Neural cell (in vitro differentiated cells): ENCODE measurements around the gene FUNDC2. TPM values are rescaled to one million over a fixed set of nuclear protein-coding genes. Genes with fewer than 3 reads are reported as not detected.

Source experiments
- H2AFZ ChIP-seq: fragments of 200-600, 300-800 bp; sonication (generic), shearing (Covaris generic); 2 replicates; pipeline ENCODE4 v1.6.0; 2014; ENCODE audit warnings: low read depth, mild to moderate bottlenecking, antibody characterized with exemption, low read length, moderate library complexity
- H3F3A ChIP-seq: fragments of 200-600 bp; shearing (Covaris generic); 2 replicates; pipeline ENCODE4 v1.6.1; 2016; ENCODE audit warnings: mild to moderate bottlenecking, moderate library complexity, mixed read lengths, antibody characterized with exemption, low read length; ENCODE audit not compliant: insufficient read depth, poor library complexity, severe bottlenecking
- H3K27ac ChIP-seq: fragments of 200-600, 300-800 bp; sonication (generic), shearing (Covaris generic); 2 replicates; pipeline ENCODE4 v1.5.1; 2014; ENCODE audit warnings: mild to moderate bottlenecking, low read length, moderate library complexity
- H3K27me3 ChIP-seq: fragments of 300-800, 200-600 bp; sonication (generic), shearing (Covaris generic); 2 replicates; pipeline ENCODE4 v1.6.0; 2014; ENCODE audit warnings: mild to moderate bottlenecking, low read depth, low read length, moderate library complexity; ENCODE audit not compliant: insufficient read depth
- H3K36me3 ChIP-seq: fragments of 300-800, 200-600 bp; sonication (generic), shearing (Covaris generic); 2 replicates; pipeline ENCODE4 v1.5.1; 2014; ENCODE audit warnings: mild to moderate bottlenecking, antibody characterized with exemption, low read length, moderate library complexity; ENCODE audit not compliant: insufficient read depth
- H3K4me2 ChIP-seq: fragments of 300-800, 200-600 bp; sonication (generic), shearing (Covaris generic); 2 replicates; pipeline ENCODE4 v1.6.0; 2014; ENCODE audit warnings: mild to moderate bottlenecking, low read length
- H3K4me3 ChIP-seq: fragments of 300-800, 200-600 bp; sonication (generic), shearing (Covaris generic); 2 replicates; pipeline ENCODE4 v1.5.1; 2014; ENCODE audit warnings: mild to moderate bottlenecking, low read length, moderate library complexity
- H3K79me2 ChIP-seq: fragments of 200-600 bp; shearing (Covaris generic); replicated peaks from 2 replicates; pipeline ENCODE4 v1.6.0; 2014; ENCODE audit warnings: mild to moderate bottlenecking, low read length, moderate library complexity; ENCODE audit not compliant: insufficient read depth
- H3K9ac ChIP-seq: fragments of 300-800, 200-600 bp; sonication (generic), shearing (Covaris generic); 2 replicates; pipeline ENCODE4 v1.6.1; 2016; ENCODE audit warnings: mild to moderate bottlenecking, low read length, mixed read lengths
- H3K9me2 ChIP-seq: fragments of 200-600 bp; shearing (Covaris generic); 2 replicates; pipeline ENCODE4 v1.6.1; 2016; ENCODE audit warnings: mild to moderate bottlenecking, low read length, mixed read lengths; ENCODE audit not compliant: insufficient read depth
- H3K9me3 ChIP-seq: fragments of 200-600, 300-800 bp; sonication (generic), shearing (Covaris generic); 2 replicates; pipeline ENCODE4 v1.6.1; 2016; ENCODE audit warnings: mild to moderate bottlenecking, mixed run types, low read length, moderate library complexity, mixed read lengths
- H4K20me1 ChIP-seq: fragments of 200-600 bp; shearing (Covaris generic); 2 replicates; pipeline ENCODE4 v1.6.1; 2016; ENCODE audit warnings: mild to moderate bottlenecking, mixed run types; ENCODE audit not compliant: insufficient read depth
- EP300 ChIP-seq: fragments of 450-650 bp; conservative IDR thresholded peaks from 2 replicates; pipeline ENCODE4 v1.6.1; 2014; ENCODE audit warnings: antibody characterized with exemption, mild to moderate bottlenecking, moderate library complexity; ENCODE audit not compliant: poor library complexity, severe bottlenecking
- EZH2 ChIP-seq: fragments of 200-600, 300-800 bp; shearing (Covaris generic), sonication (generic); IDR thresholded peaks from 2 replicates; pipeline ENCODE4 v1.6.1; 2014; ENCODE audit warnings: antibody characterized with exemption, low read length, borderline replicate concordance, mild to moderate bottlenecking; ENCODE audit not compliant: insufficient read depth, poor library complexity, severe bottlenecking
- MXI1 ChIP-seq: fragments of 450-650 bp; conservative IDR thresholded peaks from 2 replicates; pipeline ENCODE4 v1.6.1; 2014; ENCODE audit warnings: antibody characterized with exemption, mild to moderate bottlenecking; ENCODE audit not compliant: poor library complexity, severe bottlenecking
- POLR2AphosphoS5 ChIP-seq: IDR thresholded peaks from 2 replicates; pipeline ENCODE4 v1.6.1; 2012
- RAD21 ChIP-seq: fragments of 450-650 bp; conservative IDR thresholded peaks from 2 replicates; pipeline ENCODE4 v1.6.1; 2014; ENCODE audit warnings: antibody characterized with exemption, mild to moderate bottlenecking, moderate library complexity
- SMC3 ChIP-seq: fragments of 450-650 bp; conservative IDR thresholded peaks from 2 replicates; pipeline ENCODE4 v1.6.1; 2014; ENCODE audit warnings: antibody characterized with exemption, mild to moderate bottlenecking, moderate library complexity; ENCODE audit not compliant: poor library complexity
- TAF1 ChIP-seq: IDR thresholded peaks from 2 replicates; pipeline ENCODE4 v1.6.1; 2012; ENCODE audit warnings: low read depth
- polyA plus RNA-seq: library from polyadenylated mRNA; depleted of rRNA; stranded (reverse); fragments of >200 nt; gene quantifications from 2 replicates; pipeline ENCODE4 v1.2.3, GENCODE V29; 2014
- TF ChIP-seq, protein P1 (sequence below): IDR thresholded peaks from 2 replicates; pipeline ENCODE4 v1.6.1; 2012; ENCODE audit warnings: borderline replicate concordance
- TF ChIP-seq, protein P2 (sequence below): fragments of 450-650 bp; IDR thresholded peaks from 2 replicates; pipeline ENCODE4 v1.5.1; 2014; ENCODE audit warnings: antibody characterized with exemption, mild to moderate bottlenecking, moderate library complexity; ENCODE audit not compliant: poor library complexity, severe bottlenecking

The FUNDC2 gene
- polyA plus RNA-seq, 1 donor from 2014 or later = 139 TPM

DNA sequence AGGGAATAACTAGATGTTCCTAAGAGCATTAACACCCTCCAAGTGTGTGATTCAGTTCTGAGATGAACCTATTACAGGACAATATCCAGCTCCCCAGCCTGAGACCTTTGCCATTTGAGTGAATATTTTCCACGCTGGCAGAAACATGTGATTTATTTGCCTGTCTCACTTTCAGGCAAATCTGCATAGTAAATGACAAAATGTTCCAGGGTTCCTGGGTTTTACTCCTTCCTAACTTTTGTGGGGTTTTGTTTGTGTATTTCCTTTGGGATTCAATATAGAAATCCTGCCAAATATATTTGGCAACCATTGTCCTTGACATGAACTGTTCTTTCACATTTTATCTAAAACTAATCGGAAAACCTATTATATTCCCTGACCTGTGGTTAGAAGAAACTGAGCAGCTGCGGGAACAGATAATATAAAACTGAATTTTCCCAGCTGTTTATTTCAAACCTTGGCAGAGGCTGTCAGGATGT lies 16.6 kb upstream of the FUNDC2 start (continued):
- TF ChIP-seq, protein P1, sequence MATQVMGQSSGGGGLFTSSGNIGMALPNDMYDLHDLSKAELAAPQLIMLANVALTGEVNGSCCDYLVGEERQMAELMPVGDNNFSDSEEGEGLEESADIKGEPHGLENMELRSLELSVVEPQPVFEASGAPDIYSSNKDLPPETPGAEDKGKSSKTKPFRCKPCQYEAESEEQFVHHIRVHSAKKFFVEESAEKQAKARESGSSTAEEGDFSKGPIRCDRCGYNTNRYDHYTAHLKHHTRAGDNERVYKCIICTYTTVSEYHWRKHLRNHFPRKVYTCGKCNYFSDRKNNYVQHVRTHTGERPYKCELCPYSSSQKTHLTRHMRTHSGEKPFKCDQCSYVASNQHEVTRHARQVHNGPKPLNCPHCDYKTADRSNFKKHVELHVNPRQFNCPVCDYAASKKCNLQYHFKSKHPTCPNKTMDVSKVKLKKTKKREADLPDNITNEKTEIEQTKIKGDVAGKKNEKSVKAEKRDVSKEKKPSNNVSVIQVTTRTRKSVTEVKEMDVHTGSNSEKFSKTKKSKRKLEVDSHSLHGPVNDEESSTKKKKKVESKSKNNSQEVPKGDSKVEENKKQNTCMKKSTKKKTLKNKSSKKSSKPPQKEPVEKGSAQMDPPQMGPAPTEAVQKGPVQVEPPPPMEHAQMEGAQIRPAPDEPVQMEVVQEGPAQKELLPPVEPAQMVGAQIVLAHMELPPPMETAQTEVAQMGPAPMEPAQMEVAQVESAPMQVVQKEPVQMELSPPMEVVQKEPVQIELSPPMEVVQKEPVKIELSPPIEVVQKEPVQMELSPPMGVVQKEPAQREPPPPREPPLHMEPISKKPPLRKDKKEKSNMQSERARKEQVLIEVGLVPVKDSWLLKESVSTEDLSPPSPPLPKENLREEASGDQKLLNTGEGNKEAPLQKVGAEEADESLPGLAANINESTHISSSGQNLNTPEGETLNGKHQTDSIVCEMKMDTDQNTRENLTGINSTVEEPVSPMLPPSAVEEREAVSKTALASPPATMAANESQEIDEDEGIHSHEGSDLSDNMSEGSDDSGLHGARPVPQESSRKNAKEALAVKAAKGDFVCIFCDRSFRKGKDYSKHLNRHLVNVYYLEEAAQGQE = no peak

DNA sequence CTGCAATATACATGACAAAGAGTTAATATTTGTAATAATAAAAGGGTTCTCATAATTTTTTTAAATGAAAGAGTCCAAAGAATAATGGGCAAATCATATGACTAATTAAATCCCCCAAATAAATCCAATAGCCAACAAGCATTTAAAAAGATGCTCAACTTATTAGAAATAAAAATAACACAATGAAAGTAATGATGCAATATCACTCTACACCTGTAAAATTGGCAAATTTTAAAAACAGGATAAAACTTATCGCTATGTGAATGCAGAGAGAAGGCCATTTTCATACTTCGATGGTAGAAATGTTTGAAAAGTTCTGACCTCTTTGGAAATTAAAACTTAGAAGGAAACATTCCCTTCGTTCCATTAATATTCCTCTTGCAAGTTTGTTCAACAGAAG lies 6.1 kb upstream of the FUNDC2 start:
- no peaks in the 10 kb centered on the region for H3K79me2 ChIP-seq
- H3K9ac ChIP-seq = no peak overlapping the region
- H3K4me3 ChIP-seq = no peak overlapping the region
- H3K27me3 ChIP-seq = no peaks in the 10 kb centered on the region
- H3K4me2 ChIP-seq = no peak overlapping the region
- H3K9me3 ChIP-seq = no peaks in the 10 kb centered on the region
- no peaks in the 10 kb centered on the region for H3F3A ChIP-seq
- no peak overlapping the region for H3K27ac ChIP-seq
- H2AFZ ChIP-seq = no peak overlapping the region
- no peak for TF ChIP-seq MXI1
- TF ChIP-seq RAD21 = no peak
- no peaks in the 10 kb centered on the region for H3K9me2 ChIP-seq
- H3K36me3 ChIP-seq = no peaks in the 10 kb centered on the region
- H4K20me1 ChIP-seq = no peaks in the 10 kb centered on the region

DNA sequence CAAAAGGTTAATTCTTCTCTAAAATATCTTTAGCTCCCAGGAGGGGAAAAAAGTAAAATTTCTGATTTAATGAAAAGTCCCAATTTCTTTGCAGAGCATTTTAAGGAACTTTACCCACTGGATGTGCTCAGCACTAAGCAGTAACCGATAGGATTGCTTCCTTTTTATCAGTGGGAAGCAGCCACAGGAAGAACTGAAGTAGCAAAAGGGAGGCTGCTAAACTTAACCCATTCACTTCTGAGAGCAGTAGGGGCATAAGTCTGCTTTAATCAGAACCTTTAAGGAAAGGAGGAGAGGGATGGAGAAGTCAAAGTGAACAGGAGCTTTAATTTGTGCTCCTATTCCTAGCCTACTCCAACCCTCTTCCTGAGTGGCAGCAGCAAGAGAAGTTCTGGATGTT lies 4.1 kb upstream of the FUNDC2 start, which contains the start of gene F8:
Gene F8 (minus strand): TSS at position 139 of the 400 bp plus-strand sequence. CDS start 171 bp downstream, outside the sequence.
- Histone ChIP-seq H3K79me2 (no peaks in the 10 kb centered on the region), H4K20me1 (no peaks in the 10 kb centered on the region), H3K4me2 (no peak within 1 kb of the TSS), H3K36me3 (no peaks in the 10 kb centered on the region), H3K27me3 (no peaks in the 10 kb centered on the region), H3K4me3 (no peak within 1 kb of the TSS), H3K9me2 (no peaks in the 10 kb centered on the region), H3K27ac (no peak within 1 kb of the TSS), H3F3A (no peaks in the 10 kb centered on the region), H2AFZ (no peak within 1 kb of the TSS), H3K9me3 (no peaks in the 10 kb centered on the region), H3K9ac (no peak within 1 kb of the TSS)
- TF ChIP-seq TAF1 (no peak), EP300 (no peak), RAD21 (no peak), EZH2 (no peak), MXI1 (no peak), POLR2AphosphoS5 (no peak), SMC3 (no peak)
- TF ChIP-seq, protein P1 = no peak
- TF ChIP-seq, protein P2, sequence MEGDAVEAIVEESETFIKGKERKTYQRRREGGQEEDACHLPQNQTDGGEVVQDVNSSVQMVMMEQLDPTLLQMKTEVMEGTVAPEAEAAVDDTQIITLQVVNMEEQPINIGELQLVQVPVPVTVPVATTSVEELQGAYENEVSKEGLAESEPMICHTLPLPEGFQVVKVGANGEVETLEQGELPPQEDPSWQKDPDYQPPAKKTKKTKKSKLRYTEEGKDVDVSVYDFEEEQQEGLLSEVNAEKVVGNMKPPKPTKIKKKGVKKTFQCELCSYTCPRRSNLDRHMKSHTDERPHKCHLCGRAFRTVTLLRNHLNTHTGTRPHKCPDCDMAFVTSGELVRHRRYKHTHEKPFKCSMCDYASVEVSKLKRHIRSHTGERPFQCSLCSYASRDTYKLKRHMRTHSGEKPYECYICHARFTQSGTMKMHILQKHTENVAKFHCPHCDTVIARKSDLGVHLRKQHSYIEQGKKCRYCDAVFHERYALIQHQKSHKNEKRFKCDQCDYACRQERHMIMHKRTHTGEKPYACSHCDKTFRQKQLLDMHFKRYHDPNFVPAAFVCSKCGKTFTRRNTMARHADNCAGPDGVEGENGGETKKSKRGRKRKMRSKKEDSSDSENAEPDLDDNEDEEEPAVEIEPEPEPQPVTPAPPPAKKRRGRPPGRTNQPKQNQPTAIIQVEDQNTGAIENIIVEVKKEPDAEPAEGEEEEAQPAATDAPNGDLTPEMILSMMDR = no peak
